ENCODE measurements around the gene FATE1.

FATE1 gene

DNA sequence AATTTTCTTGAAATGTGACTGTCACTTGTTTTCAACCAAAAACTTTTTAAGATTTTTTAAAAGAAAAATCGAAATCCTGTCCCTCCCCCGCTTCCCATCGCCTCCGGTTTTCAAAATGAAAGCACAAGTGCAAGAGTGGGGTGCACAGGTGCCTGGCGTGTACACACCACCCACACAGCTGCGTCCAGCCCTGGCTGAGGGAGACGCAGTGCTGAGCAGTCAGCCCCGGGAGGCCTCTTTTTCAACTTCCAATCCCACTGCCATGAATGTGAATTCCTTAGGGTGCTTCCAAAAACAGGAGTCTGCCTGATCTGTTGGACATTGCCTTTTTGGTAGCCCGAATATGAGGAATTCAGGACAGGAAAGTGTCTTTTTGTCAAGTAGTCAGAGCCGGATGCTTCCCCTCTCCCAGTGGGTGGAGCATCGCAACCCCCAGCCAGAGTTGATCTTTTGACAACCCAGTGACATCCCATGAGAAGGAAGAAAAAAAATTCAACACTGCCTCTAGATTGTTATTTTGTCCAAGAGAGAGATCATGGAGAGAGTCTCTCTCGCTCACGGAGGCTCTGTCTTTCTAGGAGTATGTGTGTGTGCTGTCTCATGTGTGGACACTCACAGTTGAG lies 11.7 kb upstream of the FATE1 start:
- no peak for DNase-seq

DNA sequence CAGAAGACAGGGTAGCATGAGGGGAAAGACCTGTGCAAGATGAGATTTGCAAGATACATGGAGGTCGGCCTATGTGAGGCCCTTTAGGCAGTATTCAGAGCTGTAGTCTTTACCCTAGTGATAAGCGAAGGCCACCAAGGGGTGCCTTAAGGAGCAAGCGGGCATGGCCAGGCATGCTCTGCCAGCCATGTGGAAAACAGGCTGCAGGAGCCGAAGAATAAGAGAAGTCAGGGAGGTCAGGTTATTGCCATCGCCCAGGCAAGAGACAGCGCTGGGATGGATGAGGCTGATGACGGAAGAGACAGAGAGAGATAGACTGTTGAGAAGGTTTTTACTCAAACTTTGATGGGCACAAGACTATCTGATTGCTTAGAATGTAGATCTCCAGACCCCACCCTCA lies 7.0 kb upstream of the FATE1 start:
- DNase-seq = no peak

DNA sequence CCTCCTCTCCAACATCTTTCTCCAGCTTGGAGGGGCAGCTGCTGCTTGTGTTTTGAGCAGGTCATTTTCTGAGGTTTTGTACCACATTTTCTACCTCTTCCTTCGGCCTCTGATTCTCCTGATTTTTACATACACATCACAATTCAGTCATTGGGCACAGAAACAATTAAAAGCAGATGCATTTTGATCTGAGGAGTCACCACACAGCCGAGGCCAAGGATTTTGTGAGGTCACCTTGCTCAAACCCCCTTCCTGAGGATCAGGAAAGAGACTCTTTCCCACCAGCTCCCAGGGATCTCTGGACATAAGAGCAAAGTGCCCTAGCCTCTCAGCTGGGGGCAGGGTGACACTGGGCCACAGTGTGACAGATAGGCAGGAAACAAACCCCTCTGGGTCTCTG lies 5.4 kb upstream of the FATE1 start:
- DNase-seq = no peak

DNA sequence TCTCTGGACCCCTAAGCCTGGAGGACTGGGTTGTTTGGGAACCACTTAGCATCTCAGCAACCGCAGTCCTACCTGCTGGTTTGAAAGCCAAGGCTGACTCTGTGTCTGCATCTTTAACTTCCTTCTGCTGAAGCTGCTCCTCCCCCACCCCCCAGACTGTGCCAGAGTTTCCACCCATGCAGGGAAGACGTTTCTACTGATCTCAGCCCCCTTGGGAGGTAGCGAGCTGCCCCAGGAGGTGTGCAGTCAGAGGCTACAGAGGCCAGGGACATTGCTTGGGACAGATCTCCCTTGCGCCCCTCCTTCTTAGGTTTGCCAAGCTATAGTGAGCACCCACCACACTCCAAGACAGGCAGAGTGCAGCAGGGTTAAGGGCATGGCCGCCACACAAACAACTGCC lies 4.7 kb upstream of the FATE1 start:
- no peak for DNase-seq

DNA sequence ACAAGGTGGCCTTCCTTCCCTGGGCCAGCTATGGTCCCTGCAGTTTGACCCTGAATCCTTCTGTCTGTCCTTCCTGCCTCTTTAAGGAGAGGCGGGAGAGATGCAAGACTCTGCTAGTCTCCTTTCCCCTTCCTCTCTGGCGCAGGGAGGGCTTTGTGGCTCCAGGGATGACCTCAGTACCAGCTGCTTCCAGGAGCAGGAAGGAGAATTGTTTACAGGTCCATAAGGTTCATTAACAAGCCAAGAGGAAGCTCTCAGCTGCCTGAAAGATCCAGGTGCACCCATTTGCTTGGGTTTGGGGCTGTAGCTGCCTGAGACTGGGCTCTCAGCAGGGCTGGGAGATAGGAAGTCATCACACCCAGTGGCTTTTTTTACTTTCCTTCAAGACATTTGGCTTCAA lies 4.0 kb upstream of the FATE1 start:
- no peak for DNase-seq

DNA sequence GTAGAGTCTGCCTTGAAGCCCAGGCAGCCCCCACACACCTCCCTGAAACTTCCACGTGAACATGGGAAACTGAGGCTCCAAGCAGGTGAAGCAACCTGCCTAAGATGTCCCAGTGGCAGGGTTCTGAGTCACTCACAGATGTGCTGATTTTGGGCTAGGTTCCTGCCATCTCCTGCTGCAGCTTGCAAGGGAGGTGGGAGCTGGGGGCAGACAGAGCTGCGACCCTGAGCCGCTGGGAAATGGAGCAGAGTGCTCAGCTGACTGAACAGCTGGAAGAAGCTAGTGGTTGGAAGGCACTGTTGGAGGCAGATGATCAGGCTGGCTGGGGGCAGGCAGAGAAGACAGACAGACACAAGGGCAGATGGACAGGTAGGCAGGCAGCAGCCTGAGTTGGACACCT lies 3.6 kb upstream of the FATE1 start:
- no peak for DNase-seq

DNA sequence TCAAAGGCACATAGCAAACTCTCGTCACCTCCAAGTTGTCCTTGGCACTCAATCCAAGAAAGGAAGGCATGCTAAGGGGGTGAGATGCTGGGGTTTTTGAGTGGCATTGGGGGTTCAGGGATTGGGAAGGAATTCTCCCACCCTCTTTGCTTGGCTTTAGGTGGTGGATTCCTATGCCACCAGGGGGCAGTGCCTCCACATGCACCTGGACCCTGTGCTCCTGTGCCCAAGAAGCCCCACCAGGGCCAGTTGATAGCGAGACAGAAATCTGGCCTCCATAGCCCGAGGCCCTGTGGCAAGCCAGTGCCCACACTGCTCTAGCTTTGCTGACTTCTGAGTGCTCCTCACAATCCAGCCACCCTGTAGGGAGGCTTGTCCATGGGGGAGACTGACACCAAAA lies 2.0 kb upstream of the FATE1 start:
- no peak for DNase-seq

DNA sequence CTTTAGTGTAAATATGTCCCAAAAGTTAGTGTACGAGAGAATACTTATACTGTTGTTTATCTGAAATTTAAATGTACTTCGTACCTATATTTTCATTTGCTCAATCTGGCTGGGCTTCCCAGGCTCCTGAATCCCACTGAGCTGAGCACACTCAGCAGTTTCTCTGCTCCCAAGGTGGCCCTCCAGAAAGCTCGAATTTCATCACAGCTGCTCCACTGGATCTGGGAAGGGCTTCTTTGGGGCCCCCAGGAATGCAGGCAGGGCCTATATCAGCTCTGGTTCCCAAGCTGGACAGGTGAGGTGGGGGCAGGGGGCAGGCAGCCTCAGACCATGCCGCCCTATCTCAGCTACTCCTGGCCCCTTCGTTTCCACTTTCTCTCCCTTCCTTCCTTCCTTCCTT lies 1.5 kb upstream of the FATE1 start:
- DNase-seq = no peak

DNA sequence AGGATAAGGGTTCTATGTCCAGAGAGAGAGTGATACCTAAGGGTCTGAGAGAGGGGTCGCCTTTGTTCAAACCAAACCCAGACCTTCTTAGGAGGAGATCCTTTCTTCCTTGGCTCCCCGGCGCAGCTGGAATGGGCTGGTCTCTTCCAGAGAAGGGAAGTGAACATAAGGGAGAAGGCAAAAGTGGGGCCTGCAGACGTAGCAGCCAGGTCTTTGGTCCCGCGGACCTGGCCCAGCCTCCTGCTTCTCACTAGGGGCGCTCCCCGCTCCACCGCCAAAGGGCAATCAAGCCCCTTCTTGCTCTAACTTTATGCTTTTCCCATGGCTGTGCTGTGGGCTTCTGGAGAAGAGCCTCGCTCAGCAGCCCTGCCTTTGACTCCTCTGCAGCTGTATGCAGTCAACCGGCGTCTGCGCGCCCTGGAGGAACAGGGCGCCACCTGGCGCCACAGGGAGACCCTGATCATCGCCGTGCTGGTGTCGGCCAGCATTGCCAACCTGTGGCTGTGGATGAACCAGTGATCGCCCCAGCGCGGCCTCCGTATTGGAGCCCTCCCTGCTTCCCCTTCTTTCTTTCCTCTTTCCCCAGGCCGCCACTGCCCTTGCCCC lies 6.5 kb downstream of the FATE1 start:
- no peak for DNase-seq

DNA sequence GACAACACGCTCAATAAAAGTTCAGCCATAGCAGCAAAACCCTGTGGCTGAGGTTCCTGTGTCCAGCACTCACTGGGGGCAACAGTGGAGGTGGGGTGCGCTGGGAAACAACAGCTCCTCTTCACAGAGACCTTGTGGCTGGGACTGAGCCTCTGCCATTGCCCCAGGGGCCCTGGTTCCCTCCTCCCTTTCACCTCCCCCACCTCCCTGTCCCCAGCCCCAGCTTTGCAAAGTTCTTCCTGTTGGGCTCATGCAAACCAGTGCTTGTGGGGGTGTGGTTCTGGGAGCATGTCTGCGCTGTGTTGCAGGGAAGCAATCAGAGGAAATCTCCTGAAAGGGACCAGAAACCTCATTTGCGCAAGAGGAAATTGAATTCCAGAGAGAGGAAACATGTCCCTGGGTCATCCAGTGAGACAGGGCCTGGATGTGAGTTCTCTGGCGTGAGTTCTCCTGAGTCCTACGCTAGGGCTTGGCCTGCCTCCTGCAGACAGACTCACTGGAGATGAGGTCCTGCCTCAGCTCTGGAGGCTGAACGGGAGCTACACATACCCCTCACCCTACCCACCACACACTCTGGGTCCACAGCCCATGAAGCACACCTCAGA lies 7.4 kb downstream of the FATE1 start:
- DNase-seq = no peak

DNA sequence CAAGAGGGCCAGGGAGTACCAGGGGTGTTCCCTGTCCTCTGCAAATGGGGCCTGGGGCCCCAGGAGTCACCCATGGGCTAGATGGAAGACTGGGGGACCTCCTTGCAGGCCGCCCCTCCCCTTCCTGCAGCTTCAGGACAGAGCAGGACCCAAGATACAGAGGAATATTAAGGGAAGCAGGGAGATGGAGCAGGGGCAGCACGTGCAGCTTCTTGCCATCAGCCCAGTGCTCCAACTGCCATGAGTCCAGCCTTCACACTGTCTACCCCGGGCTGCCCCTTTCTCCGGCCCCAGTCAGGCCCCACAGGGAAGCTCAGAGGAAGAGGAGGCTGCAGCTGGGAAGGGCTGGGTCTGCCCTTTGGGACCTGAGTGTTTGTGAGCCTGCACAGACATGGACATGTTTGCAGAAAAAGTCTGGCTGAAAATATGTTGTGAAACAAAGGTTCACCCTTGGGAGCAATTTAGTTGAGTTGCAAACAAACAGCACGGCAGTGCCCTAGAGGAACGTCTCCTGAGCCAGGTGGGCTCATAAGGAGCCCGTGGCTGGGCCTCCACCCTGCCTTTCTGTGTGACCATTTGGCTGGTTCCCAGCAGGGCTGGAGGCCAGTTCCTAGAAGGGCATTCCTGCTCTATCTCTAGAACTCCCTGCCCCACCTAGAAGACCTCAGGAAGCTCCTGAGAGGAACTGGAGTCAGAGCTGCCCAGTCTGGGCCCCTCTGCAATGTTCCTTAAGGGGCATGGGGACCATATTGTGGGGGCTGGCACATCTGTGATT lies 8.9 kb downstream of the FATE1 start:
- DNase-seq = no peak

DNA sequence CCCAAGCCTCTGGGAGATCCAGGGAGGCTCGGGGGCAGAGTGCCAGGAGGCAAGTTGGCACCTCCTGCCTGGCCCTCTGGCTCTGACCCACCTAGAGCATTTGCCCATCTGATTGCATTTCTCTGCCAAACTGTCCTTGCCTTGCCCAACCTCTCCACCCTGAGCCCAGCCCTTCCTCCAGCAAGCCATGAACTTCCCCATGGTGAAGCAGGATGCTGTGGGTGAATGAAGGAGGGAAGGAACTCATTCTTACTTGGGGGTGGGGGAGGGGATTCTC lies 9.4 kb downstream of the FATE1 start:
- no peak for DNase-seq

DNA sequence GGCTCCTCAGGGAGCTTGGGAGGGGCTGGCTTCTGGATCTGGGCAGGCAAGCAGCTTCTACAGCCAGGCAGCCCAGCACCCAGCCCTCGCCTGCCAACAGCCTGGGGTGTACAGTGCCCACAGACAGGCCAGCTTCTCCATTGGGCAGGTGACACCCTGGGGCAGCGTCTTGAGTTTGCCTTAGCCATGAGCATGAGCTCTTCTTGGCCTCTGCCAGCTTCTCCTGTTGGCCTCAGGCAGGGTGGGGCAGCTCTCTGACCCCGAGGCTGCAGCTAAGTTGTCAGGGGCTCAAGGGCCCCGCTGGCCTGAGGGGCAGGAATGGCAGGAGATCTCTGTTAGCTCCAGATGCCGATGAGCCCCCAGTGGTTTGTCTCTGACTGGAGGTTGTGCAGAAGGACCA lies 10.9 kb downstream of the FATE1 start:
- DNase-seq = no peak

DNA sequence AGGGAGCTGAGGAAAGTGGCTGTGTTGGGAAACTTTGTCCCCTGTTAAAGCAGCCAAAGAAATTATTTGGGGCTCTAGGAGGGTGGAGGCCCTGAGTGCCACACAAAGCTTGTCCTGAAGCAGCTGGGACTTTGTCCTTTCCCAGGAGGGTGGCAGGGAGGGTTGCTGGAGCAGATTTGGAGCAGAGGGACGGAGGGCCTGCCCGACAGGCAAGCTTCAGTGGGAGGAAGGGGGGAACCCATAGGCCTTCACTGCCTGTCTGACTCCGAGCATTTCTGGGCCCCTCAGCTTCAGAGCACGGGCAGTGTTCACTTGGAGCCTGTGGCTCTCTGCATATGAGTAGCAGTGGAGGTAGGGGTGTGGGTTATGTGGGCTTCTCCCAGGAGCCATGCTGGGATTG lies 11.5 kb downstream of the FATE1 start:
- no peak for DNase-seq

DNA sequence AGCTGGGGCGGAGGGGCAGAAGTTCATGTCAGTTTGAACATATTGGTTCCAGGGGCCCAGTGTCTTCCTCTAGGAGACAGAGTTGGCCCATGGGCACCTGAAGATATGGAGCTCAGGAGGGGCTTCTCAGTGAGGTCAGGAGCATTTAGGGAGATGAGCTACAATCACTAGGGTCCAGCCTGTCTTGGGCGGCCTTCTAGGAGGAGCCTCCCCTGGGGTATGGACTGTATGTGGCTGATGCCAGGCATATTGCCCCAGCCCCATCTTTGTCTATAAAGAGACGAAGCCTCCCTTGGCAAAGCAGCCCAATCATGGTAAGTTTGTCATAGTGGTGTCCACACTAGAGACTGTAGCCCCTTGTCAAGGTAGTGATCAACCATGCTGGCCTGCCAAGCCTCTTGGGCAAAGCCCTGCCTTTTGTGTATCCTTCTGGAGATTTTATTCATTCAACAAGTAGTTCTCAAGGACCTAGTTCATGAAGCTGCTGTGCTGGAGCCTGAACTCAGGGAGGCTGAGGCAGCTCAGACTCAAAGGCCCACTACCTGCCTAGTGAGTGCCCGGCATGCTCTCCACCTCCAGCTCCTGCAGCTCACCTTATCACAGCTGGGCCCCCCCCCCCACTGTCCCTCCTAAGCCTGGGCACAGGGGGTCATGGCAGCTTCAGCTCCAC lies 13.4 kb downstream of the FATE1 start:
- no peak for DNase-seq

DNA sequence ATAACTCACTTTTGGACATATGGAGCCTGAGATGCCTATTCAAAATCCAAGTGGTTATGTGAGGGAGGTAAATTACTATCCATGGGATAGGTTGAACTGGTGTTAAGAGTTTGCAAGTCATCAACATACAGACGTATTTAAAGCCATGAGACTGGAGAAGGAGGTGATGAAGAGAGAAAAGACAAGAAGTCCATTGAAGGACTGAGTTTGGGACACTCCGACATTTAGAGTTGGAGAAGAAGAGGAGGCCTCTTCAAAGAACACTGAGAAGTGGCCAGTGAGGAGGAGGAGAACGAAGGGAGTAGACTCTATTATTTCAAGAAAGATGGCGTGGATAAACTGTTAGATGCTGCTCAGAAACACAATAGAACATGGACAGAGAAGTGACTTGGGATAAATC lies 18.6 kb downstream of the FATE1 start, which contains the start of gene CNGA2:
CNGA2 (plus strand) TSS at position 301 of the 400 bp plus-strand sequence. CDS start 3,738 bp downstream, outside the sequence.
- DNase-seq = no peak

DNA sequence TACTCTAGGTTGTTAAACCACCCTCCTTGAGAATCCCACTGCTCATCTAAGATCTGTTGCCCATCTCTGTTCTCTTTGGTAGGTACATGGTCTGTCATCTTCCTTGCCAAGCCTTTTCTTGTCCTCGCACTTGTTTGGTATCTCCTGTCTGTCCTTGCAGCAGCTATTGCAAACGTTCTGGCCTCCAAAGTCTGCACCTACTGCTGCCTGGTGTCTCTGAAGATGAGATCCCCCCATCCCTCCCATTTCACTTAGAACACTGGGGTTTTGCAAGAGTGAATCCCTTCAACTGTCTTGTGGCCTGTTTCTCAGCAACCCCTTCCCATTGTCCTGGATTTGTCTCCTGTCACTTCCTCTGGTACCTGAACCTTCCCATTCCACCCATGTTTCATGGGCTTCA lies 19.4 kb downstream of the FATE1 start:
- no peak for DNase-seq

DNA sequence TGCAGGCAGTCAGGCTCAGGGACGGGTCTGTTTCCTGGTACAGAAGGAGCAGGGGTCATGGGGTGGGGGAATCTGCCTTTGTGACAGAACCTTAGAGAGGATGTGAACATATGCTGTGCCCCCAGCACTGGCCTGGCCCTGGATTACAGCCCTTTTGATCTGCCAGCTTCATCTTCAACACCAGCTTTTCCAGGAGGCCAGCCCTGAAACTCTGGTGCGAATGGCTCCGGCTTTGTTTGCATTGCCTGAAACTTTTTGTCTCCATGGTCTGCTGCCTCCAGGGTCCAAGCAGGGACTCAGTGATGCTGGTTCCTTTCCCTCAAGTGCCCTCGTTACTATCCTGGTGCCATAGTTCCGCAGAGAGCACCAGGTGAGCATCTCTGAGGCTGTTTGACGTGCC lies 20.9 kb downstream of the FATE1 start:
- no peak for DNase-seq

DNA sequence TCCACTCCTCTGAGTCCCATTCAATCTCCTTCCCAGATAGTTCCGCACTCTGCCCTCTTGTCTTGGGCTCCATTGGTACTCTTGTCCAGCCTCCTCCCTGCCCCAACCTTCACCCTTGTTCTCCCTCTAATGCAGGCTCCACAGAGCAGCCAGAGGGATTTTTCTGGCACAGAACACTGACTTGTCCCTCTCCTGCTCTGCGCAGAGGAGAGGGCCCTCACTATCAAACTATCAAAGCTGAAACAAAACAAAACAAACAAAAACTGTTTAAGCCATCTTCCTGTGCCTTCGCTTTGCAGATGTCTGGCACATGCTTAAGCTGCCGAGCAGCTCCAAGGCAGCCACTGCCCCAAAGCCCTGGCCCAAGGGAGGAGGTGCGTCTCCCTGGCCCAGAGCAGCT lies 21.7 kb downstream of the FATE1 start:
- DNase-seq = no peak

DNA sequence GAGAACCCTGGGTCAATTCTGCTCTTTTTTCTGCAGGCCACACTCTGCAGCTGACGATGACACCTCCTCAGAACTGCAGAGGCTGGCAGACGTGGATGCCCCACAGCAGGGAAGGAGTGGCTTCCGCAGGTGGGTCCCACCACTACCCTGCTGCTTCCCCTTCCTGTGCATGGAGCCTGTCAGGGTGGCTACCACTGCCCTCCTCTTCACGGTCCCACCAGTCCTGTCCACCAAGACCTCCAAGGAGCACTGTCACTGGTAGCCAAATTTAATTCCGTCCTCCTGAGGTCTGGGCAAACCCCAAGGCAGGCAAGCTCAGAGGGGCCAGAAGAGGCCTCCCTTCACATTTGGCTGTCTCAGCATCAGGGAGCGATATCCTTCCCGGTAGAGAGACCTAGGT lies 22.9 kb downstream of the FATE1 start:
- DNase-seq = no peak

DNA sequence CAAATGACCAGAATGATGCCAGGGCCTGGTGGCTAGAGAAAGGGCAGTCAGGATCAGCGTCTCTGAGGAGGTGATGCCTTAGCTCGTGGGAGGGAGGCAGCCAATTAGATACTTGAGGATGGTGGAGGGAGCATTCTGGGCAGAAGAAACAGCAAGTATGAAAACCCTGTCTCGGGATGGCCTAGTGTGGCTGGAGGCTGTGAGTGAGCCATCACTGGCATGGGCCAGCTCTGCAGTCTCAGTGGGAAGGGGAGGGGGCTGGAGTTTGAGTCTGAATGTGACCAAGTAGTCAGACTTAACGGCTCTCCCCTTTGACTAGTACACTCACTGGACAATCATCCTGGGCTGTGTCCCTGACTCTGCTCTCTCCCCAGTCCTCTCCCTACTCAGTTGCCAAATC lies 25.8 kb downstream of the FATE1 start:
- no peak for DNase-seq

DNA sequence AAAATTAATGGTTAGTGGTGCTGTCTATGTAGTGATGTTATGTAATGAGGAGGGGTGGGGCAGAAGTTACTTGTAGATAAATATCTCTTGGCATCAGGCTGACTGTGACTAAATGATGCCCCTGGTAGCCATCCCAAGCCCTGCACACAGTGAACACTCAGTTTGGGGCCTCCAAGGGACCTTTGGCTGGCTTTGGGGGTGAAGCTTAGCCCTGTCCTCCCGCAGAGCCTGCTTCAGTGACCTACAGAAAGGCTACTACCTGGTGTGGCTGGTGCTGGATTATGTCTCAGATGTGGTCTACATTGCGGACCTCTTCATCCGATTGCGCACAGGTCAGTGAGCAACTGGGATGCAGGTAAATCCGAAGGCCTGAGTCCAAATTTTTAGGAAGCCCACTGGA lies 26.5 kb downstream of the FATE1 start:
- no peak for DNase-seq

DNA sequence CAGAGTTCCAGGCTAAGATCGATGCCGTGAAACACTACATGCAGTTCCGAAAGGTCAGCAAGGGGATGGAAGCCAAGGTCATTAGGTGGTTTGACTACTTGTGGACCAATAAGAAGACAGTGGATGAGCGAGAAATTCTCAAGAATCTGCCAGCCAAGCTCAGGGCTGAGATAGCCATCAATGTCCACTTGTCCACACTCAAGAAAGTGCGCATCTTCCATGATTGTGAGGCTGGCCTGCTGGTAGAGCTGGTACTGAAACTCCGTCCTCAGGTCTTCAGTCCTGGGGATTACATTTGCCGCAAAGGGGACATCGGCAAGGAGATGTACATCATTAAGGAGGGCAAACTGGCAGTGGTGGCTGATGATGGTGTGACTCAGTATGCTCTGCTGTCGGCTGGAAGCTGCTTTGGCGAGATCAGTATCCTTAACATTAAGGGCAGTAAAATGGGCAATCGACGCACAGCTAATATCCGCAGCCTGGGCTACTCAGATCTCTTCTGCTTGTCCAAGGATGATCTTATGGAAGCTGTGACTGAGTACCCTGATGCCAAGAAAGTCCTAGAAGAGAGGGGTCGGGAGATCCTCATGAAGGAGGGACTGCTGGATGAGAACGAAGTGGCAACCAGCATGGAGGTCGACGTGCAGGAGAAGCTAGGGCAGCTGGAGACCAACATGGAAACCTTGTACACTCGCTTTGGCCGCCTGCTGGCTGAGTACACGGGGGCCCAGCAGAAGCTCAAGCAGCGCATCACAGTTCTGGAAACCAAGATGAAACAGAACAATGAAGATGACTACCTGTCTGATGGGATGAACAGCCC lies 28.0 kb downstream of the FATE1 start:
- no peak for DNase-seq

Measured in activated naive CD4-positive, alpha-beta T cell (primary cell).